K562 (cell line): ENCODE measurements around the gene PHTF2. TPM values are rescaled to one million over a fixed set of nuclear protein-coding genes. Genes with fewer than 3 reads are reported as not detected.

Source experiments
- ATAC-seq: fragments of 200-7000 bp; cut with Tn5 transposase; 3 replicates; pipeline ENCODE4 v1.9.1; 2020; ENCODE audit warnings: moderate library complexity
- BruUV-seq: library from RNA; stranded (reverse); fragments of 400-500 nt; replicated peaks from 2 replicates; lab custom pipeline; 2021; lab: Mats Ljungman, UMichigan
- CTCF ChIA-PET: fragments of 300-600 bp; formaldehyde crosslinking; extraction: SDS; loops from one replicate; lab custom pipeline; 2021; ENCODE audit warnings: low intra/inter-chr PET ratio; lab: Yijun Ruan, JAX
- POLR2A ChIA-PET: fragments of 300-600, 350-650 bp; sonication (Branson Sonifier 250); formaldehyde crosslinking; extraction: SDS; loops from one replicate; lab custom pipeline; 2021; ENCODE audit warnings: antibody characterized with exemption, inconsistent platforms; lab: Yijun Ruan, JAX
- DNase-seq, 4 experiments: peaks; one replicate each; pipeline versions ENCODE4 v3.0.0 to v3.0.0-alpha.2; 2011 to 2018; ENCODE audit warnings: low spot score in 3 of 4, mixed read lengths in 3 of 4; ENCODE audit errors: extremely low read depth in 1 of 4
- FAIRE-seq: peaks from 2 replicates; lab custom pipeline; 2011; peaks lifted over from hg19 to GRCh38; lab: Jason Lieb, UNC
- H2AFZ ChIP-seq: 2 replicates; pipeline ENCODE4 v1.6.0; 2011; ENCODE audit warnings: low read depth, low read length, control low read depth, inconsistent platforms
- H3K27ac ChIP-seq: fragments of 200-600 bp; 3 replicates; pipeline ENCODE4 v1.8.0; 2011; ENCODE audit warnings: low read depth, mild to moderate bottlenecking, control low read depth, inconsistent platforms, low read length, moderate library complexity, mixed read lengths; ENCODE audit errors: extremely low read depth
- H3K27me3 ChIP-seq, 2 experiments: fragments of 300-600 bp in 1 of 2; 2 replicates in 1 of 2; 3 replicates in 1 of 2; pipeline versions ENCODE4 v1.6.0 to v1.8.0; 2011; ENCODE audit warnings: inconsistent platforms in 2 of 2, low read length in 2 of 2, mild to moderate bottlenecking in 1 of 2, mixed read lengths in 1 of 2, moderate library complexity in 1 of 2; ENCODE audit not compliant: control insufficient read depth in 2 of 2, insufficient read depth in 2 of 2
- H3K36me3 ChIP-seq: fragments of 300-600 bp; 3 replicates; pipeline ENCODE4 v1.8.0; 2011; ENCODE audit warnings: mild to moderate bottlenecking, low read length, inconsistent platforms; ENCODE audit not compliant: control insufficient read depth, insufficient read depth
- H3K4me1 ChIP-seq, 2 experiments: fragments of 200-600 bp in 1 of 2; replicated peaks in 1 of 2; 2 replicates in 1 of 2; 3 replicates in 1 of 2; pipeline versions ENCODE4 v1.5.1 to v1.8.0; 2011; ENCODE audit warnings: inconsistent platforms in 2 of 2, low read length in 2 of 2, mild to moderate bottlenecking in 1 of 2, mixed read lengths in 1 of 2, moderate library complexity in 1 of 2; ENCODE audit not compliant: control insufficient read depth in 2 of 2, insufficient read depth in 2 of 2
- H3K4me2 ChIP-seq: 2 replicates; pipeline ENCODE4 v1.6.1; 2011; ENCODE audit warnings: low read length, control low read depth, inconsistent platforms, mixed read lengths; ENCODE audit not compliant: insufficient read depth
- H3K4me3 ChIP-seq: fragments of 200-600 bp; sonication (generic), shearing (Covaris generic); 2 replicates; pipeline ENCODE4 v1.5.1; 2016; ENCODE audit warnings: control low read depth, inconsistent platforms
- H3K79me2 ChIP-seq: fragments of 200-600 bp; 3 replicates; pipeline ENCODE4 v1.8.0; 2011; ENCODE audit warnings: low read length, inconsistent platforms; ENCODE audit not compliant: control insufficient read depth, insufficient read depth
- H3K9ac ChIP-seq, 2 experiments: 2 replicates each; pipeline versions ENCODE4 v1.6.0 to v1.6.1; 2011; ENCODE audit warnings: low read depth in 2 of 2, low read length in 2 of 2, control low read depth in 1 of 2, inconsistent platforms in 1 of 2, mild to moderate bottlenecking in 1 of 2, mixed read lengths in 1 of 2; ENCODE audit not compliant: insufficient read depth in 1 of 2
- H3K9me1 ChIP-seq: one replicate; pipeline ENCODE4 v1.6.0; 2011; ENCODE audit warnings: inconsistent platforms, mild to moderate bottlenecking, low read length, moderate library complexity; ENCODE audit not compliant: control insufficient read depth, insufficient read depth
- H3K9me3 ChIP-seq: replicated peaks from 2 replicates; pipeline ENCODE4 v1.5.1; 2011; ENCODE audit warnings: low read depth, low read length, inconsistent platforms; ENCODE audit not compliant: control insufficient read depth, insufficient read depth
- H4K20me1 ChIP-seq: replicated peaks from 2 replicates; pipeline ENCODE4 v1.6.1; 2011; ENCODE audit warnings: low read length, inconsistent platforms, mixed read lengths; ENCODE audit not compliant: control insufficient read depth, insufficient read depth
- BCOR ChIP-seq: fragments of 450-650 bp; IDR thresholded peaks from 2 replicates; pipeline ENCODE4 v1.6.1; 2016
- CBFA2T3 ChIP-seq: fragments of 450-650 bp; IDR thresholded peaks from 2 replicates; pipeline ENCODE4 v1.6.1; 2017
- GATAD2B ChIP-seq: fragments of 450-650 bp; IDR thresholded peaks from 2 replicates; pipeline ENCODE4 v1.6.1; 2017; ENCODE audit warnings: mild to moderate bottlenecking, borderline replicate concordance
- ILF3 ChIP-seq: fragments of 450-650 bp; IDR thresholded peaks from 2 replicates; pipeline ENCODE4 v1.6.1; 2018; ENCODE audit warnings: antibody characterized with exemption, mild to moderate bottlenecking, moderate library complexity, borderline replicate concordance
- KAT2B ChIP-seq: IDR thresholded peaks from one replicate; pipeline ENCODE4 v1.6.1; 2012; ENCODE audit warnings: low read depth, mild to moderate bottlenecking, control low read depth, inconsistent platforms, low read length, moderate library complexity
- MCM5 ChIP-seq: fragments of 450-650 bp; IDR thresholded peaks from 2 replicates; pipeline ENCODE4 v1.6.1; 2016; ENCODE audit warnings: low read depth
- MEIS2 ChIP-seq: fragments of 450-650 bp; IDR thresholded peaks from 2 replicates; pipeline ENCODE4 v1.6.1; 2014; ENCODE audit warnings: mild to moderate bottlenecking; ENCODE audit not compliant: partially characterized antibody
- MIER1 ChIP-seq: fragments of 450-650 bp; IDR thresholded peaks from 2 replicates; pipeline ENCODE4 v1.6.1; 2016; ENCODE audit warnings: antibody characterized with exemption, mild to moderate bottlenecking, low read depth
- MTF1 ChIP-seq: fragments of 250-450 bp; sonication (Bioruptor Pico); IDR thresholded peaks from 2 replicates; pipeline ENCODE4 v1.9.0; 2021; ENCODE audit warnings: moderate library complexity, mild to moderate bottlenecking, inconsistent platforms, borderline replicate concordance
- PHF8 ChIP-seq: fragments of 200-600 bp; sonication (generic); IDR thresholded peaks from 2 replicates; pipeline ENCODE4 v1.6.1; 2012; ENCODE audit warnings: mixed run types, mild to moderate bottlenecking, inconsistent platforms, low read length, moderate library complexity, borderline replicate concordance
- TCF3 ChIP-seq: sonication (generic); formaldehyde crosslinking; IDR thresholded peaks from 2 replicates; pipeline ENCODE4 v1.4.0; 2020; ENCODE audit warnings: mild to moderate bottlenecking, missing genetic modification reagents
- ZBTB34 ChIP-seq: fragments of 250-450 bp; sonication (Bioruptor Pico); IDR thresholded peaks from 2 replicates; pipeline ENCODE4 v1.8.0; 2021; ENCODE audit warnings: mild to moderate bottlenecking, moderate library complexity
- ZNF79 ChIP-seq: fragments of 250-450 bp; sonication (Bioruptor Pico); IDR thresholded peaks from 2 replicates; pipeline ENCODE4 v1.4.0; 2020; ENCODE audit warnings: low read depth, mild to moderate bottlenecking, moderate library complexity
- WGBS: fragments of 100-300 bp; shearing (Covaris generic); methylation state at CpG from one replicate; pipeline ENCODE4 v1.1.6; 2016; ENCODE audit warnings: low coverage, mixed read lengths; ENCODE audit not compliant: insufficient coverage; ENCODE audit errors: missing lambda C conversion rate; 5-methylcytosine and 5-hydroxymethylcytosine counted together
- in situ Hi-C: fragments of 300-500 bp; cut with MboI; formaldehyde crosslinking; loops from 4 replicates; pipeline ENCODE4 v1.15.0; 2018; ENCODE audit warnings: inconsistent platforms, mixed read lengths
- intact Hi-C: fragments of 100-400 bp; cut with micrococcal nuclease; formaldehyde crosslinking; loops from 2 replicates; pipeline ENCODE4 v1.14.2; 2022
- polyA plus RNA-seq, 8 experiments: library from polyadenylated mRNA; depleted of rRNA in 4 of 8; stranded (reverse) in 5 of 8; unstranded in 3 of 8; fragments of >200 nt; fragmentation: Nextera tagmentation in 2 of 8; fragmentation: Illumina TruSeq in 1 of 8; extraction: Ambion mirVana in 2 of 8; extraction: Trizol in 1 of 8; gene quantifications; 2 replicates each; pipeline versions ENCODE4 v1.2.1 to v1.2.3, GENCODE V29; 2011 to 2014; ENCODE audit warnings: inconsistent platforms in 1 of 8, missing spikeins in 1 of 8
- total RNA-seq, 7 experiments: library from RNA; depleted of rRNA in 6 of 7; stranded (reverse); fragments of >200 nt in 6 of 7; fragmentation: Illumina TruSeq in 2 of 7; extraction: Trizol in 2 of 7; gene quantifications; 2 replicates each; pipeline versions ENCODE4 v1.2.1 to v1.2.3, GENCODE V29; 2011 to 2021; ENCODE audit warnings: low replicate concordance in 1 of 7
- TF ChIP-seq, protein P1 (sequence below), 2 experiments: fragments of 250-450 bp in 1 of 2; fragments of 450-650 bp in 1 of 2; sonication (Bioruptor Pico) in 1 of 2; IDR thresholded peaks; 2 replicates each; pipeline versions ENCODE4 v1.6.1 to v1.8.0; 2016 to 2021; ENCODE audit warnings: mild to moderate bottlenecking in 2 of 2, moderate library complexity in 2 of 2, missing compliant biosample characterization in 1 of 2, missing genetic modification characterization in 1 of 2
- TF ChIP-seq, protein P2 (sequence below): fragments of 450-650 bp; IDR thresholded peaks from 2 replicates; pipeline ENCODE4 v1.6.1; 2018; ENCODE audit not compliant: partially characterized antibody

The PHTF2 gene
- total and polyA plus RNA-seq, 9 of the 15 experiments (the other 6 are each of a cell fraction or from before 2014, with no cell fraction given) = 17.9 to 43.6 (median 25.4) TPM

GRCh38 chr7:77983973-77984372 lies 185.4 kb downstream of the PHTF2 start (continued):
- TF ChIP-seq GATAD2B (no peak), ZBTB34 (CRISPR knock-in tag) (no peak), BCOR (no peak), ILF3 (no peak)
- TF ChIP-seq, protein P1, sequence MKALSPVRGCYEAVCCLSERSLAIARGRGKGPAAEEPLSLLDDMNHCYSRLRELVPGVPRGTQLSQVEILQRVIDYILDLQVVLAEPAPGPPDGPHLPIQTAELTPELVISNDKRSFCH (CRISPR knock-in tag; IDR thresholded peaks at IDR 0.05) = no peak
- TF ChIP-seq, protein P1 (tag; IDR thresholded peaks at IDR 0.05) = no peak

DNA sequence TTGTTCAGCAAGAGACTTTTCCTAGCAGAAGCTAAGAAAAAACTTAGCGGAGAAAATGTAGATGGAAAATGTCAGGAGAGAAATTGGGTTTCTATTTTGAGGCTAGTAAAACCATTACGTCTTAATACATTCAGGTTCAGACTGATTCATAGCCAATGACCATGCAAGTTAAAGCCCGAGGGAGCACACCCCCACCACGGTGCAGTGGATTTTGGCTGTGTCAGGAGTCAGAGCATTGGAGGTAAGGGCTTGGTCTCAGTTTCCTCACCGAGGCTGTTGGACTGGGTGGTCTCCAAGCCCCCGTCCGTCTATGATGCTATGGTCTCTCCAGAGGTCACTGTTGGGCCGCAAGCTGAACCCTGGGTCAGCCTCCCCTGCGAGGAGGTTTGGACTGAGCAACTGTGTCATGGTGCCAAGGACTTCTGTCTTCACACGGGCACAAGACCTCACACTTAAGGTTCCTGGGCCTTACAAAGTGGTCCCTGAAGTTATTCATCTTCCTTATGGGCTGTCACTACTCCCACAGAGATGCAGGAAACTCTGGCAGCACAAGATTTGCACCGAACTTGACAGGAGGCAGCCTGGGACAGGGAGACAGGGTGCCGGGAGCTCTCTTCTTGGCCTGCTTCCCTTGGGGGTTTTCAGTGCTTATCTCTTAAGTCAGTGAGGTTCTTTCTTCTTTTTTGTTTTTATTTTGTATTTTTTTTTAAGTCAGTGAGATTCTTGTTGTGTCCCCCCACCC lies 186.8 kb downstream of the PHTF2 start:
- Histone ChIP-seq H3K4me1 (peaks cover 6 to 19% of the 10 kb centered on the region in 2 experiments; a peak in 4 of 5 replicates), H3K27ac (no peak overlapping the region), H3K9ac (no peak overlapping the region), H4K20me1 (no peaks in the 10 kb centered on the region), H3K79me2 (no peaks in the 10 kb centered on the region), H2AFZ (peak overlapping the region; percentile 69), H3K4me3 (no peak overlapping the region), H3K36me3 (no peaks in the 10 kb centered on the region), H3K9me1 (no peaks in the 10 kb centered on the region), H3K4me2 (no peak overlapping the region), H3K27me3 (no peaks in the 10 kb centered on the region), H3K9me3 (0 out of 2 replicates have a peak, but pooled peaks cover 3% of the 10 kb centered on the region)
- TF ChIP-seq MTF1 = no peak
- no peak for TF ChIP-seq MCM5
- peak; percentile 21 for TF ChIP-seq MEIS2
- TF ChIP-seq, protein P2, sequence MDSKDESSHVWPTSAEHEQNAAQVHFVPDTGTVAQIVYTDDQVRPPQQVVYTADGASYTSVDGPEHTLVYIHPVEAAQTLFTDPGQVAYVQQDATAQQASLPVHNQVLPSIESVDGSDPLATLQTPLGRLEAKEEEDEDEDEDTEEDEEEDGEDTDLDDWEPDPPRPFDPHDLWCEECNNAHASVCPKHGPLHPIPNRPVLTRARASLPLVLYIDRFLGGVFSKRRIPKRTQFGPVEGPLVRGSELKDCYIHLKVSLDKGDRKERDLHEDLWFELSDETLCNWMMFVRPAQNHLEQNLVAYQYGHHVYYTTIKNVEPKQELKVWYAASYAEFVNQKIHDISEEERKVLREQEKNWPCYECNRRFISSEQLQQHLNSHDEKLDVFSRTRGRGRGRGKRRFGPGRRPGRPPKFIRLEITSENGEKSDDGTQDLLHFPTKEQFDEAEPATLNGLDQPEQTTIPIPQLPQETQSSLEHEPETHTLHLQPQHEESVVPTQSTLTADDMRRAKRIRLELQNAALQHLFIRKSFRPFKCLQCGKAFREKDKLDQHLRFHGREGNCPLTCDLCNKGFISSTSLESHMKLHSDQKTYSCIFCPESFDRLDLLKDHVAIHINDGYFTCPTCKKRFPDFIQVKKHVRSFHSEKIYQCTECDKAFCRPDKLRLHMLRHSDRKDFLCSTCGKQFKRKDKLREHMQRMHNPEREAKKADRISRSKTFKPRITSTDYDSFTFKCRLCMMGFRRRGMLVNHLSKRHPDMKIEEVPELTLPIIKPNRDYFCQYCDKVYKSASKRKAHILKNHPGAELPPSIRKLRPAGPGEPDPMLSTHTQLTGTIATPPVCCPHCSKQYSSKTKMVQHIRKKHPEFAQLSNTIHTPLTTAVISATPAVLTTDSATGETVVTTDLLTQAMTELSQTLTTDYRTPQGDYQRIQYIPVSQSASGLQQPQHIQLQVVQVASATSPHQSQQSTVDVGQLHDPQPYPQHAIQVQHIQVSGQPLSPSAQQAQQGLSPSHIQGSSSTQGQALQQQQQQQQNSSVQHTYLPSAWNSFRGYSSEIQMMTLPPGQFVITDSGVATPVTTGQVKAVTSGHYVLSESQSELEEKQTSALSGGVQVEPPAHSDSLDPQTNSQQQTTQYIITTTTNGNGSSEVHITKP = no peak
- peak; percentile 32 for TF ChIP-seq TCF3 (CRISPR knock-in tag)
- no peak for TF ChIP-seq ZNF79 (CRISPR knock-in tag)
- no peak for TF ChIP-seq KAT2B
- no peak for TF ChIP-seq PHF8
- no peak for TF ChIP-seq MIER1
- peak; percentile 39 for TF ChIP-seq CBFA2T3
- 44% methylated on average over 12 of the region's 12 CpGs for WGBS
- ATAC-seq = peak; percentile 19; the same call in 2 of the 3 replicates
- ChIA-PET CTCF (no interaction called here), POLR2A (interaction anchor here (0.6 kb wide), 1 partner anchor 32 kb away, joined by 4 read pairs; no protein-coding TSS in a partner anchor)
- no TSS peak for BruUV-seq
- FAIRE-seq = no peak
- intact Hi-C loops = no loop called here
- no peak for DNase-seq
- in situ Hi-C loops = no loop called here
